ENCODE measurements around the gene S100A9.
A peak's percentile ranks its signal among the peaks of the same experiment; 100 is the strongest.

The S100A9 gene

GRCh38 chr1:153348511-153349362, 8.9 kb upstream of the S100A9 start, which contains the start of gene PGLYRP4:
Gene PGLYRP4 (minus strand): TSS chr1:153348841. CDS start chr1:153347932, 909 bp downstream.
- no peak for TF ChIP-seq ZNF629 (tag by site-specific recombination; IDR thresholded peaks at IDR 0.05)
- POLR2A ChIA-PET: no interaction called here
- CTCF ChIA-PET: interaction anchor here (0.6 to 11.6 kb wide), 3 partner anchors 13 to 147 kb away, joined by 3 to 259 read pairs (median 3); no protein-coding TSS in a partner anchor

GRCh38 chr1:153349363-153350320, 8.0 kb upstream of the S100A9 start:
- POLR2A ChIA-PET: no interaction called here
- Histone ChIP-seq H3K36me3 (ENCODE audit: control insufficient read depth in 2 of 2, insufficient read depth in 1 of 2, low read length in 2 of 2) (no peaks in the 10 kb centered on the region), H3K9me3 (ENCODE audit: control insufficient read depth, insufficient read depth, low read depth, low read length) (no peaks in the 10 kb centered on the region), H3K4me3 (ENCODE audit: low read depth, low read length) (no peak overlapping the region), H3K27ac (ENCODE audit: extremely low read depth, low read depth, low read length) (no peak overlapping the region), H3K4me1 (ENCODE audit: control insufficient read depth, insufficient read depth, low read length) (no peaks in the 10 kb centered on the region)
- CTCF ChIA-PET: interaction anchor here (0.8 to 11.6 kb wide), 2 partner anchors 12 to 146 kb away, joined by 3 to 259 read pairs; no protein-coding TSS in a partner anchor
- no peak for TF ChIP-seq KLF10 (tag by site-specific recombination; IDR thresholded peaks at IDR 0.05)
- no peak for TF ChIP-seq REST (tag by site-specific recombination; IDR thresholded peaks at IDR 0.05)
- TF ChIP-seq ZFP3 (tag by site-specific recombination; IDR thresholded peaks at IDR 0.05; ENCODE audit: low read depth): no peak
- no peak for TF ChIP-seq ZNF843 (tag by site-specific recombination; IDR thresholded peaks at IDR 0.05)
- TF ChIP-seq ZNF558 (tag by site-specific recombination; IDR thresholded peaks at IDR 0.05): no peak
- TF ChIP-seq ZNF600 (tag by site-specific recombination; IDR thresholded peaks at IDR 0.05): 0 out of 2 replicates have a peak, but pooled peaks have one; percentile 33
- no peak for TF ChIP-seq ZNF148 (tag by site-specific recombination; IDR thresholded peaks at IDR 0.05; ENCODE audit: borderline replicate concordance)
- no peak for TF ChIP-seq ZNF48 (tag by site-specific recombination; IDR thresholded peaks at IDR 0.05)
- no peak for TF ChIP-seq PBX3 (CRISPR knock-in tag; IDR thresholded peaks at IDR 0.05)
- no peak for TF ChIP-seq ZNF433 (tag by site-specific recombination; IDR thresholded peaks at IDR 0.05; ENCODE audit: low read depth)
- no peak for TF ChIP-seq ZNF2 (tag by site-specific recombination; IDR thresholded peaks at IDR 0.05)
- peak; percentile 67 for TF ChIP-seq ZIC2 (tag by site-specific recombination; IDR thresholded peaks at IDR 0.05)
- TF ChIP-seq ZSCAN30 (tag by site-specific recombination; IDR thresholded peaks at IDR 0.05): no peak
- TF ChIP-seq ZNF174 (tag by site-specific recombination; IDR thresholded peaks at IDR 0.05): no peak
- TF ChIP-seq ZNF677 (tag by site-specific recombination; IDR thresholded peaks at IDR 0.05): no peak
- TF ChIP-seq ZNF704 (tag by site-specific recombination; IDR thresholded peaks at IDR 0.05): no peak

More at GRCh38 chr1:153348511-153349362, 8.9 kb upstream of the S100A9 start, which contains the start of gene PGLYRP4:
- Histone ChIP-seq H3K4me3 (ENCODE audit: low read depth, low read length) (no peak within 1 kb of the TSS), H3K9me3 (ENCODE audit: control insufficient read depth, insufficient read depth, low read depth, low read length) (no peaks in the 10 kb centered on the region), H3K27ac (ENCODE audit: extremely low read depth, low read depth, low read length) (no peak within 1 kb of the TSS), H3K36me3 (ENCODE audit: control insufficient read depth in 2 of 2, insufficient read depth in 1 of 2, low read length in 2 of 2) (no peaks in the 10 kb centered on the region), H3K4me1 (ENCODE audit: control insufficient read depth, insufficient read depth, low read length) (no peaks in the 10 kb centered on the region)
